BJ (cell line): Measurements from ENCODE around the gene PACSIN2. TPM values are rescaled to one million over a fixed set of nuclear protein-coding genes. Genes with fewer than 3 reads are reported as not detected.
A peak's percentile ranks its signal among the peaks of the same experiment; 100 is the strongest.

ENCODE experiments used
- CTCF ChIA-PET: fragments of 350-600 bp; formaldehyde crosslinking; extraction: SDS; loops from one replicate; lab custom pipeline; 2021; ENCODE audit warnings: antibody characterized with exemption, inconsistent platforms; lab: Yijun Ruan, JAX
- POLR2A ChIA-PET: fragments of 300-600 bp; sonication (Branson Sonifier 250); formaldehyde crosslinking; extraction: SDS; loops from one replicate; lab custom pipeline; 2021; ENCODE audit warnings: antibody characterized with exemption; lab: Charles Lee
- DNase-seq: peaks from one replicate; pipeline ENCODE4 v3.0.0-alpha.2; 2011; ENCODE audit warnings: low read depth
- H3K27me3 ChIP-seq: 2 replicates; pipeline ENCODE4 v1.6.0; 2011; ENCODE audit warnings: low read length; ENCODE audit not compliant: control insufficient read depth, insufficient read depth
- H3K36me3 ChIP-seq: 2 replicates; pipeline ENCODE4 v1.5.1; 2011; ENCODE audit warnings: low read length; ENCODE audit not compliant: control insufficient read depth, insufficient read depth
- H3K4me3 ChIP-seq: 2 replicates; pipeline ENCODE4 v1.5.1; 2011; ENCODE audit warnings: low read depth, mild to moderate bottlenecking, control low read depth, low read length
- CTCF ChIP-seq: IDR thresholded peaks from 2 replicates; pipeline ENCODE4 v1.5.1; 2011; ENCODE audit warnings: low read depth, mild to moderate bottlenecking, control low read depth, inconsistent platforms, low read length, moderate library complexity; ENCODE audit not compliant: insufficient read depth
- polyA plus RNA-seq: library from polyadenylated mRNA; depleted of rRNA; stranded (reverse); fragments of >200 nt; gene quantifications from 2 replicates; pipeline ENCODE4 v1.2.3, GENCODE V29; 2011

PACSIN2 gene
- polyA plus RNA-seq, 1 experiment: 86.3 TPM

- H3K4me3 ChIP-seq: peak overlapping the region; percentile 94
- CTCF ChIA-PET: no interaction called here
Observed at GRCh38 chr22:42855721-42856120, 159.2 kb downstream of the PACSIN2 start.

GRCh38 chr22:42855211-42855610, 159.7 kb downstream of the PACSIN2 start:
- Histone ChIP-seq H3K27me3 (no peaks in the 10 kb centered on the region), H3K36me3 (no peaks in the 10 kb centered on the region; the same call in none of the 2 replicates), H3K4me3 (no peak overlapping the region; the same call in none of the 2 replicates)
- DNase-seq: no peak
- ChIA-PET CTCF (interaction anchor here (0.6 kb wide), 1 partner anchor 13 kb away, joined by 3 read pairs; no protein-coding TSS in a partner anchor), POLR2A (no interaction called here)
- no peak for TF ChIP-seq CTCF

More at GRCh38 chr22:42855721-42856120, 159.2 kb downstream of the PACSIN2 start:
- POLR2A ChIA-PET: interaction anchor here (0.6 kb wide), 1 partner anchor 11 kb away, joined by 3 read pairs; no protein-coding TSS in a partner anchor
- Histone ChIP-seq H3K36me3 (no peaks in the 10 kb centered on the region; the same call in 1 of the 2 replicates), H3K27me3 (no peaks in the 10 kb centered on the region)
- DNase-seq: no peak
- TF ChIP-seq CTCF: no peak

- no peak for DNase-seq
- TF ChIP-seq CTCF: no peak
- Histone ChIP-seq H3K4me3 (no peak overlapping the region), H3K27me3 (no peaks in the 10 kb centered on the region), H3K36me3 (peaks cover 4% of the 10 kb centered on the region)
- CTCF ChIA-PET: interaction anchor here (0.9 kb wide), 1 partner anchor 16 kb away, joined by 3 read pairs; no protein-coding TSS in a partner anchor
- POLR2A ChIA-PET: no interaction called here
Observed at GRCh38 chr22:42848941-42849550, 165.9 kb downstream of the PACSIN2 start.

- Histone ChIP-seq H3K27me3 (no peaks in the 10 kb centered on the region), H3K4me3 (no peak overlapping the region), H3K36me3 (peaks cover 4% of the 10 kb centered on the region; the same call in 1 of the 2 replicates)
- TF ChIP-seq CTCF: no peak
- ChIA-PET POLR2A (no interaction called here), CTCF (no interaction called here)
- no peak for DNase-seq
Observed at GRCh38 chr22:42847110-42847509, 167.8 kb downstream of the PACSIN2 start.

- Histone ChIP-seq H3K27me3 (no peaks in the 10 kb centered on the region), H3K36me3 (peaks cover 7% of the 10 kb centered on the region; the same call in 1 of the 2 replicates), H3K4me3 (no peak overlapping the region)
- TF ChIP-seq CTCF: no peak
- POLR2A ChIA-PET: interaction anchor here (1.1 kb wide), 1 partner anchor 11 kb away, joined by 3 read pairs; no protein-coding TSS in a partner anchor
- CTCF ChIA-PET: interaction anchor here (2.3 kb wide), 1 partner anchor 189 kb away, joined by 8 read pairs; no protein-coding TSS in a partner anchor
- peak; percentile 88 for DNase-seq
Observed at GRCh38 chr22:42844756-42845155, 170.2 kb downstream of the PACSIN2 start.
